Astrocyte (in vitro differentiated cells and primary cell): ENCODE measurements around the gene HVCN1. TPM values are rescaled to one million over a fixed set of nuclear protein-coding genes. Genes with fewer than 3 reads are reported as not detected.

ENCODE experiments used
- DNase-seq: peaks from one replicate; pipeline ENCODE4 v3.0.0-alpha.2; 2010; ENCODE audit warnings: low read depth
- FAIRE-seq: peaks from 2 replicates; lab custom pipeline; 2011; peaks lifted over from hg19 to GRCh38; lab: Jason Lieb, UNC
- H2AFZ ChIP-seq: 2 replicates; pipeline ENCODE4 v1.6.0; 2012; ENCODE audit warnings: low read depth, low read length, inconsistent platforms
- H3K27ac ChIP-seq: 2 replicates; pipeline ENCODE4 v1.5.1; 2011; ENCODE audit warnings: low read depth, low read length, inconsistent platforms
- H3K27me3 ChIP-seq: 2 replicates; pipeline ENCODE4 v1.6.0; 2011; ENCODE audit warnings: low read length, inconsistent platforms; ENCODE audit not compliant: insufficient read depth
- H3K36me3 ChIP-seq: 2 replicates; pipeline ENCODE4 v1.5.1; 2011; ENCODE audit warnings: low read length, inconsistent platforms; ENCODE audit not compliant: insufficient read depth
- H3K4me1 ChIP-seq: 2 replicates; pipeline ENCODE4 v1.5.1; 2011; ENCODE audit warnings: low read length, inconsistent platforms; ENCODE audit not compliant: insufficient read depth
- H3K4me2 ChIP-seq: 2 replicates; pipeline ENCODE4 v1.6.0; 2012; ENCODE audit warnings: low read length, inconsistent platforms
- H3K4me3 ChIP-seq: 2 replicates; pipeline ENCODE4 v1.5.1; 2011; ENCODE audit warnings: low read depth, mild to moderate bottlenecking, low read length, inconsistent platforms; ENCODE audit not compliant: insufficient read depth
- H3K79me2 ChIP-seq: 2 replicates; pipeline ENCODE4 v1.6.0; 2012; ENCODE audit warnings: mild to moderate bottlenecking, low read length, inconsistent platforms; ENCODE audit not compliant: insufficient read depth
- H3K9ac ChIP-seq: 2 replicates; pipeline ENCODE4 v1.6.0; 2012; ENCODE audit warnings: mild to moderate bottlenecking, low read length, inconsistent platforms
- H3K9me3 ChIP-seq: 2 replicates; pipeline ENCODE4 v1.5.1; 2012; ENCODE audit warnings: low read depth, mild to moderate bottlenecking, low read length, inconsistent platforms; ENCODE audit not compliant: insufficient read depth
- H4K20me1 ChIP-seq: 2 replicates; pipeline ENCODE4 v1.6.0; 2012; ENCODE audit warnings: low read length, inconsistent platforms; ENCODE audit not compliant: insufficient read depth
- H3K27ac Mint-ChIP-seq: one replicate; pipeline ENCODE4 v1.8.0; 2021; ENCODE audit warnings: mild to moderate bottlenecking, mixed read lengths; ENCODE audit not compliant: unreplicated experiment
- H3K27me3 Mint-ChIP-seq: one replicate; pipeline ENCODE4 v1.8.0; 2021; ENCODE audit warnings: low read depth, mixed read lengths; ENCODE audit not compliant: unreplicated experiment
- H3K36me3 Mint-ChIP-seq: one replicate; pipeline ENCODE4 v1.8.0; 2021; ENCODE audit warnings: low read depth, mixed read lengths; ENCODE audit not compliant: unreplicated experiment
- H3K4me1 Mint-ChIP-seq: one replicate; pipeline ENCODE4 v1.8.0; 2021; ENCODE audit warnings: low read depth, mixed read lengths; ENCODE audit not compliant: unreplicated experiment
- H3K4me3 Mint-ChIP-seq: one replicate; pipeline ENCODE4 v1.8.0; 2021; ENCODE audit warnings: mild to moderate bottlenecking, moderate library complexity, mixed read lengths; ENCODE audit not compliant: unreplicated experiment
- H3K9me3 Mint-ChIP-seq: one replicate; pipeline ENCODE4 v1.8.0; 2021; ENCODE audit warnings: mild to moderate bottlenecking, mixed read lengths; ENCODE audit not compliant: unreplicated experiment
- CTCF ChIP-seq: IDR thresholded peaks from 2 replicates; pipeline ENCODE4 v1.5.1; 2011; ENCODE audit warnings: low read depth, mild to moderate bottlenecking, inconsistent platforms, low read length, moderate library complexity; ENCODE audit not compliant: insufficient read depth
- EZH2 ChIP-seq: IDR thresholded peaks from 2 replicates; pipeline ENCODE4 v1.6.1; 2012; ENCODE audit warnings: mild to moderate bottlenecking, low read length, inconsistent platforms; ENCODE audit not compliant: insufficient read depth
- total RNA-seq: library from RNA; stranded (reverse); gene quantifications from 2 replicates; pipeline ENCODE4 v1.2.1, GENCODE V29; 2021

Gene HVCN1
- total RNA-seq, 1 donor from 2014 or later: 1.0 TPM

- Histone ChIP-seq H3K4me1 (no peaks in the 10 kb centered on the region), H3K27ac (no peak overlapping the region), H4K20me1 (no peaks in the 10 kb centered on the region), H3K79me2 (no peaks in the 10 kb centered on the region), H3K9ac (no peak overlapping the region), H2AFZ (no peak overlapping the region), H3K36me3 (no peaks in the 10 kb centered on the region), H3K4me2 (no peak overlapping the region), H3K4me3 (no peak overlapping the region), H3K27me3 (no peaks in the 10 kb centered on the region), H3K9me3 (no peaks in the 10 kb centered on the region)
- FAIRE-seq (no peak), DNase-seq (no peak)
- Mint-ChIP-seq H3K9me3 (no peaks in the 10 kb centered on the region), H3K4me1 (no peaks in the 10 kb centered on the region), H3K27ac (no peak overlapping the region), H3K36me3 (peaks cover 16% of the 10 kb centered on the region), H3K4me3 (no peak overlapping the region), H3K27me3 (peaks cover 2% of the 10 kb centered on the region)
- no peak for TF ChIP-seq EZH2
Observed at GRCh38 chr12:110649341-110649847, 39.5 kb downstream of the HVCN1 start.

GRCh38 chr12:110647631-110648040 lies 41.3 kb downstream of the HVCN1 start:
- H3K4me3 ChIP-seq: no peak overlapping the region
- H3K79me2 ChIP-seq: no peaks in the 10 kb centered on the region
- no peaks in the 10 kb centered on the region for H3K4me1 ChIP-seq
- H3K9ac ChIP-seq: no peak overlapping the region
- H3K27ac ChIP-seq: no peak overlapping the region
- no peak overlapping the region for H3K4me2 ChIP-seq
- H2AFZ ChIP-seq: no peak overlapping the region
- no peaks in the 10 kb centered on the region for H3K9me3 ChIP-seq
- no peaks in the 10 kb centered on the region for H3K27me3 ChIP-seq
- Mint-ChIP-seq H3K4me1 (no peaks in the 10 kb centered on the region), H3K36me3 (peaks cover 16% of the 10 kb centered on the region), H3K9me3 (no peaks in the 10 kb centered on the region), H3K27ac (no peak overlapping the region), H3K4me3 (no peak overlapping the region), H3K27me3 (peaks cover 2% of the 10 kb centered on the region)
- DNase-seq (no peak), FAIRE-seq (no peak)
- no peak for TF ChIP-seq CTCF
- no peak for TF ChIP-seq EZH2
- H3K36me3 ChIP-seq: no peaks in the 10 kb centered on the region
- no peaks in the 10 kb centered on the region for H4K20me1 ChIP-seq

- no peak overlapping the region for H3K4me3 ChIP-seq
- H3K36me3 ChIP-seq: no peaks in the 10 kb centered on the region
- no peak overlapping the region for H2AFZ ChIP-seq
- Mint-ChIP-seq H3K27me3 (no peaks in the 10 kb centered on the region), H3K4me1 (peaks cover 43% of the 10 kb centered on the region), H3K4me3 (no peak overlapping the region), H3K9me3 (no peaks in the 10 kb centered on the region), H3K27ac (peak overlapping the region; percentile 88), H3K36me3 (peaks cover 10% of the 10 kb centered on the region)
- H3K27me3 ChIP-seq: no peaks in the 10 kb centered on the region
- H3K9me3 ChIP-seq: no peaks in the 10 kb centered on the region
- no peak for TF ChIP-seq EZH2
- TF ChIP-seq CTCF: no peak
- H3K4me2 ChIP-seq: peak overlapping the region; percentile 58
- peak overlapping the region; percentile 28 for H3K9ac ChIP-seq
- H3K4me1 ChIP-seq: peaks cover 33% of the 10 kb centered on the region
- no peaks in the 10 kb centered on the region for H3K79me2 ChIP-seq
- H4K20me1 ChIP-seq: no peaks in the 10 kb centered on the region
- DNase-seq (peak; percentile 49), FAIRE-seq (no peak)
- H3K27ac ChIP-seq: no peak overlapping the region
Observed at GRCh38 chr12:110641521-110641920, 47.4 kb downstream of the HVCN1 start.
